ENCODE measurements around the gene ABCC8.

Gene ABCC8

GRCh38 chr11:17386331-17387084, 90.1 kb downstream of the ABCC8 start:
- peak; percentile 70 for DNase-seq (ENCODE audit: low spot score)

GRCh38 chr11:17385926-17386325, 90.7 kb downstream of the ABCC8 start:
- DNase-seq (ENCODE audit: low spot score) = no peak

GRCh38 chr11:17385492-17385891, 91.2 kb downstream of the ABCC8 start:
- no peak for DNase-seq (ENCODE audit: low spot score)

- DNase-seq (ENCODE audit: low spot score) = peak; percentile 69
Measured at GRCh38 chr11:17384002-17384511, 92.6 kb downstream of the ABCC8 start.

- DNase-seq (ENCODE audit: low spot score) = no peak
Measured at GRCh38 chr11:17383461-17383860, 93.2 kb downstream of the ABCC8 start.

- DNase-seq (ENCODE audit: low spot score) = no peak
Measured at GRCh38 chr11:17382046-17382728, 94.5 kb downstream of the ABCC8 start.

- no peak for DNase-seq (ENCODE audit: low spot score)
Measured at GRCh38 chr11:17381156-17381555, 95.5 kb downstream of the ABCC8 start.

- no peak for DNase-seq (ENCODE audit: low spot score)
Measured at GRCh38 chr11:17379383-17380180, 97.1 kb downstream of the ABCC8 start.

GRCh38 chr11:17378655-17379054, 98.0 kb downstream of the ABCC8 start:
- DNase-seq (ENCODE audit: low spot score) = no peak

- DNase-seq (ENCODE audit: low spot score) = no peak
Measured at GRCh38 chr11:17376493-17376892, 100.2 kb downstream of the ABCC8 start.

- no peak for DNase-seq (ENCODE audit: low spot score)
Measured at GRCh38 chr11:17375547-17375946, 101.1 kb downstream of the ABCC8 start.

- DNase-seq (ENCODE audit: low spot score) = no peak
Measured at GRCh38 chr11:17371614-17372013, 105.0 kb downstream of the ABCC8 start.

GRCh38 chr11:17369684-17370243, 106.9 kb downstream of the ABCC8 start:
- DNase-seq (ENCODE audit: low spot score) = no peak

GRCh38 chr11:17369094-17369493, 107.6 kb downstream of the ABCC8 start:
- DNase-seq (ENCODE audit: low spot score) = no peak

- DNase-seq (ENCODE audit: low spot score) = no peak
Measured at GRCh38 chr11:17368551-17368950, 108.1 kb downstream of the ABCC8 start.

GRCh38 chr11:17366495-17366894, 110.2 kb downstream of the ABCC8 start:
- no peak for DNase-seq (ENCODE audit: low spot score)

GRCh38 chr11:17354601-17354991, 122.0 kb downstream of the ABCC8 start:
- DNase-seq (ENCODE audit: low spot score) = peak; percentile 76

- no peak for DNase-seq (ENCODE audit: low spot score)
Measured at GRCh38 chr11:17353821-17354600, 122.6 kb downstream of the ABCC8 start.

GRCh38 chr11:17352950-17353820, 123.5 kb downstream of the ABCC8 start:
- peak; percentile 82 for DNase-seq (ENCODE audit: low spot score)

- DNase-seq (ENCODE audit: low spot score) = peak; percentile 79
Measured at GRCh38 chr11:17351510-17352176, 125.0 kb downstream of the ABCC8 start, which contains the start of gene NCR3LG1. Gene NCR3LG1 (plus strand): TSS chr11:17351800. CDS start chr11:17351970, 170 bp downstream.
